AG09319 (cell line): ENCODE measurements around the gene MEGF11.

Experiments
- DNase-seq: peaks from one replicate; pipeline ENCODE4 v3.0.0-alpha.2; 2010; ENCODE audit warnings: low read depth; ENCODE audit errors: extremely low read depth
- TF ChIP-seq, protein P1 (sequence below): IDR thresholded peaks from 2 replicates; pipeline ENCODE4 v1.5.1; 2011; ENCODE audit warnings: low read depth, mild to moderate bottlenecking, inconsistent platforms, low read length, moderate library complexity

MEGF11 gene

DNA sequence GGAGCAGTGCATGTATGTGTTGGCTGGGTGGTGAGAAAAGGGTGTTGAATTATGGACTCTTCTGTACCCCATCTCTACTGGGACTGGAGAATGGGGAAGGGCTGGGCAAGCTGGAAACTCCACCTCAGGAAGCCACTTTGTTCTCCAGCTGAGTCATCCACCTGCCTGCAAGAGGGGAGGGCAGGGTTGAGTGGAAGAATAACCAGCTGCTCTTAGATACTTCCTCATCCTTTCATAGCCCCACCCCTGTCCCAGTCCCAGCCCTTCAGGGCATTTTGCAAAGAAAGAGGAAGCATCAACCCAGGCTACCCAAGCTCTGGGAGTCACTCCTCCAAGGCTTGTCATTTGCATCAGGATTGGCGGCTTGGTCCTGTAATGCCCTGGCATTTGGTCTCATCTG lies 351.2 kb downstream of the MEGF11 start:
- DNase-seq = no peak

DNA sequence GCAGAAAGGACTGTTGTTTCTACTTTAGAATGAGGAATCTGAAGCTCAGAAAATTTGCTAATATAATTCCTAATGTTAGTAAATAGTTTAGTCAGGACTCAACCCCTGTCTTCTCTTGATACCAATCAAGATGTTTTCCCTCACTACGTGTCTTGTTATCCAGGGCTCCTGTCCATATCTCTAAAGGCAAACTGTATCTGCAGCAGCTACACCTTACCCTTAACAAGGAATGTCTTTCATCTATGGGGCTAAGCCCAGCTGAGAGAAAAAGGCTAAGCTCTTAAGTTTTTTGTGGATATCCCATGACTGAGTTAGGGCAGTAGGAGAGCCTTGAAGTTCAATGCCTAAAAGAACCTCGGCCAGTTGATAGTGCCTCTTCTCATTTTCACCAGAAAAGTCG lies 351.7 kb downstream of the MEGF11 start:
- TF ChIP-seq, protein P1, sequence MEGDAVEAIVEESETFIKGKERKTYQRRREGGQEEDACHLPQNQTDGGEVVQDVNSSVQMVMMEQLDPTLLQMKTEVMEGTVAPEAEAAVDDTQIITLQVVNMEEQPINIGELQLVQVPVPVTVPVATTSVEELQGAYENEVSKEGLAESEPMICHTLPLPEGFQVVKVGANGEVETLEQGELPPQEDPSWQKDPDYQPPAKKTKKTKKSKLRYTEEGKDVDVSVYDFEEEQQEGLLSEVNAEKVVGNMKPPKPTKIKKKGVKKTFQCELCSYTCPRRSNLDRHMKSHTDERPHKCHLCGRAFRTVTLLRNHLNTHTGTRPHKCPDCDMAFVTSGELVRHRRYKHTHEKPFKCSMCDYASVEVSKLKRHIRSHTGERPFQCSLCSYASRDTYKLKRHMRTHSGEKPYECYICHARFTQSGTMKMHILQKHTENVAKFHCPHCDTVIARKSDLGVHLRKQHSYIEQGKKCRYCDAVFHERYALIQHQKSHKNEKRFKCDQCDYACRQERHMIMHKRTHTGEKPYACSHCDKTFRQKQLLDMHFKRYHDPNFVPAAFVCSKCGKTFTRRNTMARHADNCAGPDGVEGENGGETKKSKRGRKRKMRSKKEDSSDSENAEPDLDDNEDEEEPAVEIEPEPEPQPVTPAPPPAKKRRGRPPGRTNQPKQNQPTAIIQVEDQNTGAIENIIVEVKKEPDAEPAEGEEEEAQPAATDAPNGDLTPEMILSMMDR = no peak
- DNase-seq = no peak

More for the DNA sequence above, 351.2 kb downstream of the MEGF11 start:
- TF ChIP-seq, protein P1 = no peak

DNA sequence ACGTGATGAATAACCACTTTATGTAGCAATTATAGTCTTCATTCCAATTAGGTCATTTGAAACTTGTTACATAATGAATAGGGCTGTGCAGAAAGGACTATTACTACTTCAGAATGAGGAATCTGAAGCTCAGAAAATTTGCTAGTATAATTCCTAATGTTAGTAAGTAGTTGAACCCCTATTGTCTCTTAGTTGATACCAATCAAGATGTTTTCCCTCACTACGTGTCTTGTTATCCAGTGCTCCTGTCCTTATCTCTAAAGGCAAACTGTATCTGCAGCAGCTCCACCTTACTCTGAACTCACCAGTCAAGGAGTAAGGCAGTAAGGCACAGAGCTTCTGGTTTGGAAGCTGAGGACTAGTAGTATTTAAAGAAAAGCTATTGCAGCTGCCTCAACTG lies 352.2 kb downstream of the MEGF11 start:
- DNase-seq = no peak
- TF ChIP-seq, protein P1 = no peak

DNA sequence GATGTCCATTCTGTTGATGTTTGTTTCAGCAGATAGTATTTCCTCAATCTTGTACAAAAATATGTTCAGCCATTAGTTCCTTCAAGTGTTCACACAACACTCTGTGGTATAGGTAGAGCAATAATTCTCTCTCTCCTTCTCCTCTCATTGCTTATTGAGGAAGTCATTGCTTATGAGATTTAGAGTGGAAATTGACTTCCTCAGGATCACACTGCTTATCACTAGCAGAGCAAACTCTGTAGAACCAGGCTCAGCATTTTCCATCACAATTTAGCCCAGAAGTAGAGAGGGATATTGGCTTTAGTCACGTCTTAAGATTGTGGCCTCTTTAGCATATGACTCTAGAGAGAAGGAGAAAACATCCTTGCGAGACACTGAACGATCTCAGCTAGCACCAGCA lies 353.1 kb downstream of the MEGF11 start:
- TF ChIP-seq, protein P1 = no peak
- DNase-seq = no peak

DNA sequence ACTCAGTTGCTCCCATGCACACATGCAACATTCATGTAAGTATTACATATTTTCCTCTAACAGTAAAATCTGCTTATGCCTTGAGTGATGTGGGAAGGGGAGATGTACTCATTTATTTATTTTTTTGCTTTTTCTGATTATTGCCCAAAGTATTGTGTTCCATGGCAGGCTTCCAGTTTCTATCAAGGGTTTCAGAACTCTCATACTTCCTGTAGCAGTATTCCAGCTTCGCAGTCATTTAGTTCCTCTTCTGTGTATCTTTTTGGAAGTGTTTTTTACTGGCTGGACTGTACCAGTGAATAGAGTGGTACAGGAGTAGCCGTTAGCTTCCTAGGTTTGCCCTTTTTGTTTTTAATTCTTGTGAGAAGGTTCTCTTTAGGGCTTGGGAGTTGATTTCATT lies 357.3 kb downstream of the MEGF11 start:
- TF ChIP-seq, protein P1 = no peak
- no peak for DNase-seq

DNA sequence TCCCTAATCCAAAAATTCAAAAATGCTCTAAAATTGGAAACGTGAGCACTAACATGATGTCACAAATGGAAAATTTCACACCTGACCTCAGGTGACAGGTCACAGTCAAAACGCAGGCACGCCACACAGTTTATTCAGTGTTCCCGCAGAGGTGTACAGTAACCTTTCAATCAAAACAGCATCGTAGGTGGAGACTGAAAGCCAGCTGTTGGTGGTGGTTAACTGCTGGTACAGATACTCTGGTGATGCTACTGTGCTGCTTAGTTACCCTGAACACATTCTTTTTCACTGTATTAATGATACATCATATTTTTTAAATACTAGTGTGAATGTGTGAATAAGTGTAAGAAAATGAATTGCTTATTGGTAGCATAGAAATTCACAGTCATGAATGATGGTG lies 360.5 kb downstream of the MEGF11 start:
- TF ChIP-seq, protein P1 = no peak
- no peak for DNase-seq

DNA sequence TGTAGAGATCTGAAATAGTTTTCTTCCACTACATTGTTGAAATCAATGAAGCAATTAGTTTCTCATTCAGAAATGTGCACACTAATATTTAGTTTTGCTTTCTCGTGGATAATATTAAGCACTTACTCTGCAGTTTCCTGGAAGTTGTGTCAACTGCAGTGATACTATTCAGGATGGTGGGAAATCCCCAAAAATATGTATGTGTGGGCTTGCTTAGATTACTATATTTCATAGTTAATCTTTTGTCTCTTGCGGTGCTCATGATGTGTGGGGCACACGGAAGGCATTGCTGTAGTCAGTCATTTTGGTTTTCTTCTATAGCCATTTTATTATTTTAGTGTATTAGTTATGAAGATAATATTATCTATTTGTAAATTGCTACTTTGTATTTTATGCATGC lies 364.6 kb downstream of the MEGF11 start:
- DNase-seq = no peak
- TF ChIP-seq, protein P1 = no peak
